GM15510 (cell line): Measurements from ENCODE around the gene BRINP2.

ENCODE experiments used
- POLR2A ChIP-seq: IDR thresholded peaks from 3 replicates; pipeline ENCODE4 v1.6.1; 2011; ENCODE audit warnings: borderline replicate concordance; ENCODE audit not compliant: insufficient read length; ENCODE audit errors: extremely low read depth

BRINP2 gene

GRCh38 chr1:177257576-177257975 is 86.8 kb downstream of the BRINP2 start:
- TF ChIP-seq POLR2A, result no peak

GRCh38 chr1:177270863-177271262 is 100.1 kb downstream of the BRINP2 start:
- TF ChIP-seq POLR2A, result no peak

- TF ChIP-seq POLR2A, result no peak
Measured at GRCh38 chr1:177273141-177273540, 102.4 kb downstream of the BRINP2 start.

- no peak for TF ChIP-seq POLR2A
Measured at GRCh38 chr1:177274687-177275211, 104.0 kb downstream of the BRINP2 start.

- no peak for TF ChIP-seq POLR2A
Measured at GRCh38 chr1:177275736-177276135, 105.0 kb downstream of the BRINP2 start.

GRCh38 chr1:177278626-177279390 is 108.0 kb downstream of the BRINP2 start:
- TF ChIP-seq POLR2A, result no peak

GRCh38 chr1:177281901-177282300 is 111.1 kb downstream of the BRINP2 start:
- no peak for TF ChIP-seq POLR2A

GRCh38 chr1:177282976-177283375 is 112.2 kb downstream of the BRINP2 start:
- TF ChIP-seq POLR2A, result no peak

- TF ChIP-seq POLR2A, result no peak
Measured at GRCh38 chr1:177283380-177283779, 112.6 kb downstream of the BRINP2 start.

- TF ChIP-seq POLR2A, result no peak
Measured at GRCh38 chr1:177286396-177286795, 115.6 kb downstream of the BRINP2 start.

- TF ChIP-seq POLR2A, result no peak
Measured at GRCh38 chr1:177287270-177287669, 116.5 kb downstream of the BRINP2 start.

- no peak for TF ChIP-seq POLR2A
Measured at GRCh38 chr1:177287994-177288393, 117.2 kb downstream of the BRINP2 start.

GRCh38 chr1:177289532-177289931 is 118.8 kb downstream of the BRINP2 start:
- no peak for TF ChIP-seq POLR2A

GRCh38 chr1:177300431-177300830 is 129.7 kb downstream of the BRINP2 start:
- TF ChIP-seq POLR2A, result no peak

- TF ChIP-seq POLR2A, result no peak
Measured at GRCh38 chr1:177301425-177302124, 130.8 kb downstream of the BRINP2 start.

GRCh38 chr1:177302357-177303044 is 131.7 kb downstream of the BRINP2 start:
- TF ChIP-seq POLR2A, result no peak
